K562 (cell line): ENCODE results near the gene PRC1. TPM values are rescaled to one million over a fixed set of nuclear protein-coding genes. Genes with fewer than 3 reads are reported as not detected.

Experiments
- BHLHE40 ChIP-seq: IDR thresholded peaks from 2 replicates; pipeline ENCODE4 v1.6.1; 2011; ENCODE audit warnings: low read length, improper control_type of control experiment
- CCAR2 ChIP-seq: fragments of 200-400 bp; formaldehyde crosslinking; IDR thresholded peaks from 2 replicates; pipeline ENCODE4 v1.6.1; 2017; ENCODE audit warnings: mild to moderate bottlenecking, low read depth, low read length
- CHD4 ChIP-seq: fragments of 200-600 bp; sonication (generic); IDR thresholded peaks from 3 replicates; pipeline ENCODE4 v1.6.1; 2012; ENCODE audit warnings: low read depth, mild to moderate bottlenecking, mixed read lengths, low read length, inconsistent platforms; ENCODE audit not compliant: insufficient read depth, insufficient replicate concordance, poor library complexity, severe bottlenecking
- HSF4 ChIP-seq: fragments of 250-450 bp; sonication (Bioruptor Pico); IDR thresholded peaks from 2 replicates; pipeline ENCODE4 v2.1.2; 2022; ENCODE audit warnings: mild to moderate bottlenecking, moderate library complexity, borderline replicate concordance
- NFIX ChIP-seq: fragments of 250-450 bp; sonication (Bioruptor Pico); IDR thresholded peaks from 2 replicates; pipeline ENCODE4 v1.4.0; 2020; ENCODE audit warnings: low read depth, mild to moderate bottlenecking, moderate library complexity
- NONO ChIP-seq, 2 experiments: fragments of 200-400 bp in 1 of 2; fragments of 450-650 bp in 1 of 2; formaldehyde crosslinking in 1 of 2; IDR thresholded peaks; 2 replicates each; pipeline ENCODE4 v1.6.1; 2017; ENCODE audit warnings: low read depth in 2 of 2, mild to moderate bottlenecking in 2 of 2, moderate library complexity in 2 of 2, low read length in 1 of 2
- PML ChIP-seq: IDR thresholded peaks from 2 replicates; pipeline ENCODE4 v1.6.1; 2012; ENCODE audit warnings: low read length, inconsistent platforms
- PYGO2 ChIP-seq: fragments of 450-650 bp; IDR thresholded peaks from 2 replicates; pipeline ENCODE4 v1.6.1; 2016; ENCODE audit warnings: mild to moderate bottlenecking, missing genetic modification characterization, moderate library complexity, missing compliant biosample characterization
- RBM34 ChIP-seq: fragments of 200-400 bp; formaldehyde crosslinking; IDR thresholded peaks from 2 replicates; pipeline ENCODE4 v1.6.1; 2018; ENCODE audit warnings: low read length, borderline replicate concordance; ENCODE audit not compliant: insufficient read depth
- SETDB1 ChIP-seq: IDR thresholded peaks from one replicate; pipeline ENCODE4 v1.6.1; 2012; ENCODE audit warnings: low read length, control low read depth, inconsistent platforms
- STAG1 ChIP-seq: sonication (generic); formaldehyde crosslinking; IDR thresholded peaks from 2 replicates; pipeline ENCODE4 v1.5.0; 2020; ENCODE audit warnings: missing genetic modification reagents, borderline replicate concordance
- TBP ChIP-seq: optimal IDR thresholded peaks from 2 replicates; pipeline ENCODE3; 2011; ENCODE audit warnings: low read depth, low read length, improper control_type of control experiment
- ZC3H11A ChIP-seq: IDR thresholded peaks from 2 replicates; pipeline ENCODE4 v1.6.1; 2012; ENCODE audit warnings: low read depth, low read length, improper control_type of control experiment
- ZFPM2 ChIP-seq: fragments of 250-450 bp; sonication (Bioruptor Pico); IDR thresholded peaks from 2 replicates; pipeline ENCODE4 v1.5.1; 2022; ENCODE audit warnings: mild to moderate bottlenecking
- ZNF121 ChIP-seq: sonication (generic); formaldehyde crosslinking; conservative IDR thresholded peaks from 2 replicates; pipeline ENCODE4 v1.8.0; 2022; ENCODE audit warnings: missing genetic modification reagents
- ZNF124 ChIP-seq: sonication (generic); formaldehyde crosslinking; IDR thresholded peaks from 2 replicates; pipeline ENCODE4 v1.8.1; 2022; ENCODE audit warnings: missing genetic modification reagents
- ZNF717 ChIP-seq: fragments of 250-450 bp; sonication (Bioruptor Pico); IDR thresholded peaks from 2 replicates; pipeline ENCODE4 v1.5.0; 2021
- polyA plus RNA-seq, 8 experiments: library from polyadenylated mRNA; depleted of rRNA in 4 of 8; stranded (reverse) in 5 of 8; unstranded in 3 of 8; fragments of >200 nt; fragmentation: Nextera tagmentation in 2 of 8; fragmentation: Illumina TruSeq in 1 of 8; extraction: Ambion mirVana in 2 of 8; extraction: Trizol in 1 of 8; gene quantifications; 2 replicates each; pipeline versions ENCODE4 v1.2.1 to v1.2.3, GENCODE V29; 2011 to 2014; ENCODE audit warnings: inconsistent platforms in 1 of 8, missing spikeins in 1 of 8
- total RNA-seq, 7 experiments: library from RNA; depleted of rRNA in 6 of 7; stranded (reverse); fragments of >200 nt in 6 of 7; fragmentation: Illumina TruSeq in 2 of 7; extraction: Trizol in 2 of 7; gene quantifications; 2 replicates each; pipeline versions ENCODE4 v1.2.1 to v1.2.3, GENCODE V29; 2011 to 2021; ENCODE audit warnings: low replicate concordance in 1 of 7
- TF ChIP-seq, protein P1 (sequence below): fragments of 450-650 bp; formaldehyde crosslinking; IDR thresholded peaks from 2 replicates; pipeline ENCODE4 v1.4.0; 2020; ENCODE audit warnings: mild to moderate bottlenecking, moderate library complexity
- TF ChIP-seq, protein P2 (sequence below): IDR thresholded peaks from 3 replicates; pipeline ENCODE4 v1.6.1; 2011; ENCODE audit warnings: borderline replicate concordance, mild to moderate bottlenecking; ENCODE audit not compliant: insufficient read length, insufficient read depth
- TF ChIP-seq, protein P3 (sequence below): sonication (generic); formaldehyde crosslinking; IDR thresholded peaks from 2 replicates; pipeline ENCODE4 v1.9.0; 2022; ENCODE audit warnings: mild to moderate bottlenecking, missing genetic modification reagents
- TF ChIP-seq, protein P4 (sequence below): fragments of 250-450 bp; sonication (Bioruptor Pico); IDR thresholded peaks from 2 replicates; pipeline ENCODE4 v1.4.0; 2020
- TF ChIP-seq, protein P5 (sequence below): IDR thresholded peaks from 2 replicates; pipeline ENCODE4 v1.6.1; 2014; ENCODE audit warnings: antibody characterized with exemption

Gene PRC1
- total and polyA plus RNA-seq, 9 of the 15 experiments (the other 6 are each of a cell fraction or from before 2014, with no cell fraction given) = 156 to 391 (median 240) TPM

DNA sequence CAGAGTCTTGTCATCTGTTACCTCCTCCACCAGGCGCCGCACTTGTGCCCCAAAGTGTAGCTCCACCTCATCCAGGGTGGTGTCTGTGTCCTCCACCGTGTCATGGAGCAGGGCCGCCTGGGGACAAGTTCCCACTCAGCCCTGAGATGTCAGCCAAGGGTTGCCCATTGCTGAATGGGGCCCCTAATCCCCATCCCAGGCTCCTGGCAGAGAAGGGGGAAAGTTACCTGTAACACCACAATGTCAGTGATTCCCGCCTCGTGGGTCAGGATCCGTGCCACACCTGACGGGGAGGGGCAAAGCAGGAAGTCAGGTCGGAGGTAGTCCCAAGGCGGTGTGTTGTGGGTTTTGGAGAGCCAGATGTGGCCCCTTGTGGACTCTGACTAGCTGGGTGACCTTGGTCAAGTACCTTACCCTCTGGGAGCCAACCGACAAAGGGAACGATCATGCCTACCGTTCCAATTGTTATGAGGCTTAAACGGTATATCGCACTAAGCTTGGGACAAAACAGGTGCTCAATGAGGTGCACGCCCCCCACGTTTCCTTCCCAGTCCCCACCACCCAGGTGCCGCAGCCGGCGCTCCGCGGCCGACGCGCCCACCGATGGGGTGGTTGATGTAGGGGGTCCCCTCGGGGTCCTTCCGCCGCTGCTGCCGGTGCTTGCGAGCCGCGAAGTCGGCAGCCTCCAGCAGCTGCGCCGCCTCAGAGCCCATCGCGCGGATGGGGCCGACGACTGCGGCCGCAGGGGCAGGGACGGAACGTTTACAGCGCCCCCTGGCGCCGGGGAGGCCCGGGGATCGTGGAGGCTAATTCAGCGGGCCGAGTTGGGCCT is 62.3 kb downstream of the PRC1 start, which contains the start of gene HDDC3 (continued):
- peak; percentile 46 to 72; a peak in 2 of 4 replicates for TF ChIP-seq NONO (IDR thresholded peaks at IDR 0.05; ENCODE audit: low read depth in 2 of 2, low read length in 1 of 2)
- no peak for TF ChIP-seq ZNF717 (CRISPR knock-in tag)
- TF ChIP-seq, protein P1, sequence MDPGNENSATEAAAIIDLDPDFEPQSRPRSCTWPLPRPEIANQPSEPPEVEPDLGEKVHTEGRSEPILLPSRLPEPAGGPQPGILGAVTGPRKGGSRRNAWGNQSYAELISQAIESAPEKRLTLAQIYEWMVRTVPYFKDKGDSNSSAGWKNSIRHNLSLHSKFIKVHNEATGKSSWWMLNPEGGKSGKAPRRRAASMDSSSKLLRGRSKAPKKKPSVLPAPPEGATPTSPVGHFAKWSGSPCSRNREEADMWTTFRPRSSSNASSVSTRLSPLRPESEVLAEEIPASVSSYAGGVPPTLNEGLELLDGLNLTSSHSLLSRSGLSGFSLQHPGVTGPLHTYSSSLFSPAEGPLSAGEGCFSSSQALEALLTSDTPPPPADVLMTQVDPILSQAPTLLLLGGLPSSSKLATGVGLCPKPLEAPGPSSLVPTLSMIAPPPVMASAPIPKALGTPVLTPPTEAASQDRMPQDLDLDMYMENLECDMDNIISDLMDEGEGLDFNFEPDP = no peak
- TF ChIP-seq, protein P2, sequence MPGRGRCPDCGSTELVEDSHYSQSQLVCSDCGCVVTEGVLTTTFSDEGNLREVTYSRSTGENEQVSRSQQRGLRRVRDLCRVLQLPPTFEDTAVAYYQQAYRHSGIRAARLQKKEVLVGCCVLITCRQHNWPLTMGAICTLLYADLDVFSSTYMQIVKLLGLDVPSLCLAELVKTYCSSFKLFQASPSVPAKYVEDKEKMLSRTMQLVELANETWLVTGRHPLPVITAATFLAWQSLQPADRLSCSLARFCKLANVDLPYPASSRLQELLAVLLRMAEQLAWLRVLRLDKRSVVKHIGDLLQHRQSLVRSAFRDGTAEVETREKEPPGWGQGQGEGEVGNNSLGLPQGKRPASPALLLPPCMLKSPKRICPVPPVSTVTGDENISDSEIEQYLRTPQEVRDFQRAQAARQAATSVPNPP = no peak
- TF ChIP-seq STAG1 = no peak; the same call in 1 of the 2 replicates
- TF ChIP-seq ZFPM2 (CRISPR knock-in tag) = no peak; the same call in 1 of the 2 replicates
- no peak for TF ChIP-seq CHD4
- peak; percentile 75 for TF ChIP-seq TBP
- TF ChIP-seq, protein P3, sequence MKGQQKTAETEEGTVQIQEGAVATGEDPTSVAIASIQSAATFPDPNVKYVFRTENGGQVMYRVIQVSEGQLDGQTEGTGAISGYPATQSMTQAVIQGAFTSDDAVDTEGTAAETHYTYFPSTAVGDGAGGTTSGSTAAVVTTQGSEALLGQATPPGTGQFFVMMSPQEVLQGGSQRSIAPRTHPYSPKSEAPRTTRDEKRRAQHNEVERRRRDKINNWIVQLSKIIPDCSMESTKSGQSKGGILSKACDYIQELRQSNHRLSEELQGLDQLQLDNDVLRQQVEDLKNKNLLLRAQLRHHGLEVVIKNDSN (CRISPR knock-in tag) = no peak
- no peak for TF ChIP-seq ZNF124 (CRISPR knock-in tag)
- no peak for TF ChIP-seq SETDB1
- no peak for TF ChIP-seq NFIX
- TF ChIP-seq PML = peak; percentile 20; the same call in 1 of the 2 replicates
- no peak for TF ChIP-seq ZC3H11A
- TF ChIP-seq, protein P4, sequence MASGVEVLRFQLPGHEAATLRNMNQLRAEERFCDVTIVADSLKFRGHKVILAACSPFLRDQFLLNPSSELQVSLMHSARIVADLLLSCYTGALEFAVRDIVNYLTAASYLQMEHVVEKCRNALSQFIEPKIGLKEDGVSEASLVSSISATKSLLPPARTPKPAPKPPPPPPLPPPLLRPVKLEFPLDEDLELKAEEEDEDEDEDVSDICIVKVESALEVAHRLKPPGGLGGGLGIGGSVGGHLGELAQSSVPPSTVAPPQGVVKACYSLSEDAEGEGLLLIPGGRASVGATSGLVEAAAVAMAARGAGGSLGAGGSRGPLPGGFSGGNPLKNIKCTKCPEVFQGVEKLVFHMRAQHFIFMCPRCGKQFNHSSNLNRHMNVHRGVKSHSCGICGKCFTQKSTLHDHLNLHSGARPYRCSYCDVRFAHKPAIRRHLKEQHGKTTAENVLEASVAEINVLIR (CRISPR knock-in tag) = no peak
- TF ChIP-seq, protein P5, sequence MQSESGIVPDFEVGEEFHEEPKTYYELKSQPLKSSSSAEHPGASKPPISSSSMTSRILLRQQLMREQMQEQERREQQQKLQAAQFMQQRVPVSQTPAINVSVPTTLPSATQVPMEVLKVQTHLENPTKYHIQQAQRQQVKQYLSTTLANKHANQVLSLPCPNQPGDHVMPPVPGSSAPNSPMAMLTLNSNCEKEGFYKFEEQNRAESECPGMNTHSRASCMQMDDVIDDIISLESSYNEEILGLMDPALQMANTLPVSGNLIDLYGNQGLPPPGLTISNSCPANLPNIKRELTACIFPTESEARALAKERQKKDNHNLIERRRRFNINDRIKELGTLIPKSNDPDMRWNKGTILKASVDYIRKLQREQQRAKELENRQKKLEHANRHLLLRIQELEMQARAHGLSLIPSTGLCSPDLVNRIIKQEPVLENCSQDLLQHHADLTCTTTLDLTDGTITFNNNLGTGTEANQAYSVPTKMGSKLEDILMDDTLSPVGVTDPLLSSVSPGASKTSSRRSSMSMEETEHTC = no peak
- TF ChIP-seq HSF4 (CRISPR knock-in tag) = 0 out of 2 replicates have a peak, but pooled peaks have one; percentile 41
- TF ChIP-seq BHLHE40 = peak; percentile 42
- no peak for TF ChIP-seq ZNF121 (CRISPR knock-in tag)
- TF ChIP-seq CCAR2 = no peak
- no peak for TF ChIP-seq RBM34
- TF ChIP-seq PYGO2 (tag) = no peak
